Activated CD4-positive, alpha-beta T cell treated with anti-CD3 and anti-CD28 coated beads, Interleukin-2, amount 10 ng/mL, durations not matched to agents 7 days and 5 days (primary cell): Measurements from ENCODE around the gene TMEM229A. TPM values are rescaled to one million over a fixed set of nuclear protein-coding genes. Genes with fewer than 3 reads are reported as not detected.
A peak's percentile ranks its signal among the peaks of the same experiment; 100 is the strongest.
"Not testable (repeated sequence)": the region's sequence is repeated elsewhere in the genome, so short reads cannot be mapped to it uniquely, and the experiment has no call there.

ENCODE experiments used
- CTCF ChIA-PET: fragments of 350-600 bp; sonication (Branson Sonifier 250); formaldehyde crosslinking; loops from one replicate; lab custom pipeline; 2021; ENCODE audit warnings: antibody characterized with exemption; lab: Charles Lee
- POLR2A ChIA-PET: fragments of 350-600 bp; sonication (Branson Sonifier 250); formaldehyde crosslinking; loops from one replicate; lab custom pipeline; 2021; ENCODE audit warnings: antibody characterized with exemption; lab: Charles Lee
- DNase-seq: peaks from one replicate; pipeline ENCODE4 v3.0.0-alpha.2; 2020
- H3K27ac Mint-ChIP-seq: one replicate; pipeline ENCODE4 v1.8.0; 2021; ENCODE audit warnings: mild to moderate bottlenecking, moderate library complexity, mixed read lengths
- H3K27me3 Mint-ChIP-seq: one replicate; pipeline ENCODE4 v1.8.0; 2021; ENCODE audit warnings: mixed read lengths
- H3K36me3 Mint-ChIP-seq: one replicate; pipeline ENCODE4 v1.8.0; 2021; ENCODE audit warnings: low read depth, mixed read lengths
- H3K4me1 Mint-ChIP-seq: one replicate; pipeline ENCODE4 v1.8.0; 2021; ENCODE audit warnings: mixed read lengths
- H3K4me3 Mint-ChIP-seq: one replicate; pipeline ENCODE4 v1.8.0; 2021; ENCODE audit warnings: mild to moderate bottlenecking, moderate library complexity, mixed read lengths
- H3K9me3 Mint-ChIP-seq: one replicate; pipeline ENCODE4 v1.8.0; 2021; ENCODE audit warnings: mixed read lengths
- total RNA-seq, 2 experiments: library from RNA; stranded (reverse); gene quantifications; one replicate each; pipeline ENCODE4 v1.2.3, GENCODE V29; 2021

The TMEM229A gene
- not detected for total RNA-seq

GRCh38 chr7:124032369-124033094 is at the start of gene TMEM229A:
TSS of gene TMEM229A (minus strand) at chr7:124033067. CDS start at chr7:124033003, 64 bp downstream.
- Mint-ChIP-seq H3K4me3 (peak within 1 kb of the TSS; percentile 59), H3K27me3 (peaks cover 55% of the 10 kb centered on the region)
- peak; percentile 8 for DNase-seq

GRCh38 chr7:124082234-124082633 is 49.4 kb upstream of the TMEM229A start:
- CTCF ChIA-PET, H3K27ac Mint-ChIP-seq, H3K9me3 Mint-ChIP-seq, H3K27me3 Mint-ChIP-seq, H3K4me3 Mint-ChIP-seq, DNase-seq, H3K4me1 Mint-ChIP-seq, POLR2A ChIA-PET, H3K36me3 Mint-ChIP-seq: not testable (repeated sequence)

More at GRCh38 chr7:124032369-124033094, at the start of gene TMEM229A:
- ChIA-PET POLR2A (no interaction called here), CTCF (no interaction called here)
- H3K9me3 Mint-ChIP-seq: no peaks in the 10 kb centered on the region
- no peaks in the 10 kb centered on the region for H3K36me3 Mint-ChIP-seq
- H3K27ac Mint-ChIP-seq: no peak within 1 kb of the TSS
- peaks cover 4% of the 10 kb centered on the region for H3K4me1 Mint-ChIP-seq

- DNase-seq: no peak
- Mint-ChIP-seq H3K9me3 (no peaks in the 10 kb centered on the region), H3K27ac (no peak overlapping the region), H3K27me3 (no peaks in the 10 kb centered on the region), H3K36me3 (no peaks in the 10 kb centered on the region), H3K4me3 (no peak overlapping the region), H3K4me1 (no peaks in the 10 kb centered on the region)
- ChIA-PET POLR2A (no interaction called here), CTCF (no interaction called here)
Measured at GRCh38 chr7:124077546-124077945, 44.7 kb upstream of the TMEM229A start.

- DNase-seq: no peak
- Mint-ChIP-seq H3K4me1 (no peaks in the 10 kb centered on the region), H3K36me3 (no peaks in the 10 kb centered on the region), H3K27me3 (no peaks in the 10 kb centered on the region), H3K9me3 (no peaks in the 10 kb centered on the region), H3K27ac (no peak overlapping the region), H3K4me3 (no peak overlapping the region)
- ChIA-PET POLR2A (no interaction called here), CTCF (no interaction called here)
Measured at GRCh38 chr7:124076841-124077240, 44.0 kb upstream of the TMEM229A start.

DNA sequence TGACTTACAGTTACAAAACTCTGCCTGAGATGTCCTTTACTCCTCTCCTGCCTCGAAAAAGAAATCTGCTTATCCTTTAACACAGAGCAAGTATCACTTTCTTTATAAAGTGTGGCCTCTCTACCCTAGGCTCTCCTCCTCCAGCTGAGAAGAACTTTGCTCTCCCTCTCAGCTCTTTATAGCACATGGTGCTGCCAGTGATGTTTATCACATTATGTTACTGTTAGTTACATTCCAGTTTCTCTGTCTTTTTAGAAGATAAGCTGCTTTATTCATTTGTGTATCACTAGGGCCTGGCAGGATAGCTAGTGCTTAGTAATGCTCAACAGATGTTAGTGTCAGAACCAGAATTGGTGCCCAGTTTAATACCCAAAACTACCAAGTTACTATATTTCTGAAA is 41.1 kb upstream of the TMEM229A start:
- H3K27ac Mint-ChIP-seq: no peak overlapping the region
- no peaks in the 10 kb centered on the region for H3K27me3 Mint-ChIP-seq
- H3K9me3 Mint-ChIP-seq: no peaks in the 10 kb centered on the region
- ChIA-PET POLR2A (no interaction called here), CTCF (no interaction called here)
- no peaks in the 10 kb centered on the region for H3K36me3 Mint-ChIP-seq
- no peak for DNase-seq
- H3K4me1 Mint-ChIP-seq: no peaks in the 10 kb centered on the region
- no peak overlapping the region for H3K4me3 Mint-ChIP-seq

- no peaks in the 10 kb centered on the region for H3K9me3 Mint-ChIP-seq
- no peak for DNase-seq
- no peaks in the 10 kb centered on the region for H3K27me3 Mint-ChIP-seq
- H3K27ac Mint-ChIP-seq: no peak overlapping the region
- ChIA-PET CTCF (no interaction called here), POLR2A (no interaction called here)
- H3K4me1 Mint-ChIP-seq: no peaks in the 10 kb centered on the region
- H3K36me3 Mint-ChIP-seq: no peaks in the 10 kb centered on the region
- no peak overlapping the region for H3K4me3 Mint-ChIP-seq
Measured at GRCh38 chr7:124073310-124073645, 40.4 kb upstream of the TMEM229A start.

DNA sequence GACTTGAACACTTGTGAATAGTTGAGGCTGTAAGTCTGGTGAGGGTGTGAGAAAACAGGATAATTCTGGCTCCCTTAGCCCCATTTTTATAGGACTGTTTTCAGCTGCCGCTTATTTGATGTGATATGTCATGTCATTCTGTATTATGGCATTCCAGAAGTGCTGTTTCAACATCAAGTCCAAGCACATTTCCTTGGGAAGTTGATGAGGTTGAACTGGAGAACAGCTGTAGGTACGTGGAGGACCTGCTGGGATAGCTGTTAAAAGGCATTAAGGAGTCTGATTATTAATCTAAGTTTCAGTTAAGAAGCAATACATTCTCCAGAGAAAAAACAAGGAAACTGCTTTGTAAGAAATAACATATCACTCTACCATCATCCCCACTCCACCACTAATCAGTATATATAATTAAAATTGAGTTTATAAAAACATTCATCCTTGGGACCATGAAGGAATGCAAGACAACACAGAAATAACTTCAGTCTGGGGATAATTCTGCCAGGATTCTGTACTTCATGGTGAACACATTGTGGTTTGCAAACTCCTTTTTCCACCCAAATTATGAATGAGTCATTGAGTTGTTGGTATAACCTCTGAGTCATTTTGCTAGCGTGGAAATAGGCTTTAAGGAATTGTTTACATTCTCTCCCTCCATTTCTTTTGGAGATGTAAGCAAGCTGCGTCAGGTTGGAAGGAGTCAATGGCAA is 39.9 kb upstream of the TMEM229A start:
- POLR2A ChIA-PET: interaction anchor here (0.6 kb wide), 1 partner anchor 8 kb away, joined by 3 read pairs; no protein-coding TSS in a partner anchor
- no peaks in the 10 kb centered on the region for H3K9me3 Mint-ChIP-seq
- CTCF ChIA-PET: no interaction called here
- no peaks in the 10 kb centered on the region for H3K4me1 Mint-ChIP-seq
- DNase-seq: no peak
- H3K27ac Mint-ChIP-seq: no peak overlapping the region
- no peaks in the 10 kb centered on the region for H3K36me3 Mint-ChIP-seq
- no peaks in the 10 kb centered on the region for H3K27me3 Mint-ChIP-seq
- H3K4me3 Mint-ChIP-seq: no peak overlapping the region

DNA sequence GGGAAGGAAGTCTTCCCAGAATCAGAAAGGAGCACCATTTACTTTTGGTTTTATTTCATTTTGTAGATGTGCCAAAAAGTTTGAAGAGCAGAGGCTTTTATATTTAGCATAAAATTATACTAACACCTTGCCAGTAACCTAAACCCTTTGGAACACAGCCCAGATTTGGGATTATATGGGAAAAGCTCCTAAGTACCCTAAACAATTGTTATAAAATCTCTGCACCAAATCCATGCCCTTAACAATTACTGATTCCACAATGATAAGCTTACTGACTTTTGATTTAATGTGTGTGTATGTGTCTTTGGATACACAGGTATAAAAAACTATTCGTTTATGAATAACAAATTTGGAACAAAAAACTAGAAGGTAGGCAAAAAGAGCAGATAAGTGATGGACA is 39.0 kb upstream of the TMEM229A start:
- H3K4me1 Mint-ChIP-seq: no peaks in the 10 kb centered on the region
- no peak overlapping the region for H3K4me3 Mint-ChIP-seq
- H3K27ac Mint-ChIP-seq: no peak overlapping the region
- no peaks in the 10 kb centered on the region for H3K9me3 Mint-ChIP-seq
- no peaks in the 10 kb centered on the region for H3K36me3 Mint-ChIP-seq
- POLR2A ChIA-PET: no interaction called here
- CTCF ChIA-PET: no interaction called here
- DNase-seq: no peak
- H3K27me3 Mint-ChIP-seq: no peaks in the 10 kb centered on the region

- Mint-ChIP-seq H3K4me3 (no peak overlapping the region), H3K4me1 (no peaks in the 10 kb centered on the region), H3K27me3 (no peaks in the 10 kb centered on the region), H3K27ac (no peak overlapping the region), H3K36me3 (no peaks in the 10 kb centered on the region), H3K9me3 (peaks cover 3% of the 10 kb centered on the region)
- ChIA-PET POLR2A (no interaction called here), CTCF (no interaction called here)
- DNase-seq: no peak
Measured at GRCh38 chr7:124062171-124062570, 29.3 kb upstream of the TMEM229A start.

DNA sequence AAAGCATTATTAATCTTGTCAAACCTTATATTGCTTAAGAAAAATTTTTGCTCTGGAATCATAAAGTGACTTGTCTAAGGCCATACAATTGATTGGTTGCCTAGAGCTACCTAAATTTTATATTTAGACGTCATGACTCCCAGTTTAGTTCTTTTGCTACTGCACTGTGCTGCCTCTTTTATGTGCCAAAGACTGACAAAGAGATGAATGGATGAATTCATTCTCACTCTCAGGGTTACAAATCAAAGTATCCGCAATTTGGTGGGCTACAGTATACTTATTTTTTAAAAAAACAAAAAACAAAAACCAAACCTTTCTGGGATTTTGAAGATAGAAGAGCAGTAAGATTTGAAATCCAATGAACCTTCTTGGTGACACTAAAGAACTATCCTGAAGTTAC is 27.7 kb upstream of the TMEM229A start:
- Mint-ChIP-seq H3K27me3 (no peaks in the 10 kb centered on the region), H3K36me3 (no peaks in the 10 kb centered on the region), H3K27ac (no peak overlapping the region), H3K4me3 (no peak overlapping the region), H3K9me3 (peaks cover 2% of the 10 kb centered on the region), H3K4me1 (no peaks in the 10 kb centered on the region)
- ChIA-PET POLR2A (no interaction called here), CTCF (no interaction called here)
- no peak for DNase-seq

DNA sequence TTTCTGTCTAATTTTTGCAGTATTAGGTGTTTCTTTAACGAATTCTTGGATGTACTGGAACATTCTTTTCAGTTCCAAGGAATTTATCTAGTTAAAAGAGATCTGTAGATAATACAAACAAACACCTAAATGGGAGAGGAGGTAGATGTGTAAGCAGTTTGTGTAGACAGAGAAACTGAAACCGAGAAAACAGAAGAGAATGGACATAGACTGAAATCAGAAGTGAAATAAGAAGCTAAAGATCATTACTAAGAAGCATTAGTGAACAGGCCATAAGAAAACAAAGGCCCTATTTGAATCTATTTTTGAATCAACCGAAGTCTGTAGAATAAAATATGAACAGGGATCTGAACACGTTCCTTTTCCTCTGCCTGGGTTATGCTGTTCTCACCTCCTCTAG is 26.5 kb upstream of the TMEM229A start:
- Mint-ChIP-seq H3K9me3 (no peaks in the 10 kb centered on the region), H3K4me3 (no peak overlapping the region), H3K27me3 (no peaks in the 10 kb centered on the region), H3K36me3 (no peaks in the 10 kb centered on the region), H3K4me1 (no peaks in the 10 kb centered on the region), H3K27ac (no peak overlapping the region)
- ChIA-PET POLR2A (no interaction called here), CTCF (no interaction called here)
- DNase-seq: no peak

DNA sequence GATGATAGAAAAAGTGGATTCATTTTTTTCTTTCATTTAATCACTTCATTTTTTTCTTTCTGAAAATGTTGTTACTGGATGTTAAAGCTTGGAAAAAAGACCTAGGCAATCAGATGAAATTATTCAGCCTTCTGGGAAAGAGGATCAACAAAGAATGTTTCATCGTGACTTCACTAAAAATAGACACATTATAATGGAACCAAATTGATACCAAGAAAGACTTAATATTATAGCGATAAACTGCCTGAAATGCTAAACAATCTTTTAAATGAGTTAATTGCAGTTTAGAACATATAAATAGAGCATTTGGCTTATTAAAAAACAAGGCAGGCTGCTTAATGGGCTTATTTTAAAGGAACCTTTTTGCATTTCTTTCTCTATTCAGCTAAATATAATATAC is 25.6 kb upstream of the TMEM229A start:
- no peak overlapping the region for H3K4me3 Mint-ChIP-seq
- CTCF ChIA-PET: no interaction called here
- H3K36me3 Mint-ChIP-seq: no peaks in the 10 kb centered on the region
- DNase-seq: no peak
- no peaks in the 10 kb centered on the region for H3K4me1 Mint-ChIP-seq
- H3K27ac Mint-ChIP-seq: no peak overlapping the region
- no peaks in the 10 kb centered on the region for H3K27me3 Mint-ChIP-seq
- no peaks in the 10 kb centered on the region for H3K9me3 Mint-ChIP-seq
- POLR2A ChIA-PET: no interaction called here

- H3K27me3 Mint-ChIP-seq: no peaks in the 10 kb centered on the region
- no peaks in the 10 kb centered on the region for H3K9me3 Mint-ChIP-seq
- ChIA-PET POLR2A (no interaction called here), CTCF (no interaction called here)
- H3K27ac Mint-ChIP-seq: no peak overlapping the region
- no peak overlapping the region for H3K4me3 Mint-ChIP-seq
- H3K4me1 Mint-ChIP-seq: no peaks in the 10 kb centered on the region
- H3K36me3 Mint-ChIP-seq: no peaks in the 10 kb centered on the region
- no peak for DNase-seq
Measured at GRCh38 chr7:124057872-124058271, 25.0 kb upstream of the TMEM229A start.

GRCh38 chr7:124056234-124056633 is 23.4 kb upstream of the TMEM229A start:
- Mint-ChIP-seq H3K4me1 (no peaks in the 10 kb centered on the region), H3K27me3 (no peaks in the 10 kb centered on the region), H3K27ac (no peak overlapping the region), H3K36me3 (no peaks in the 10 kb centered on the region), H3K4me3 (no peak overlapping the region), H3K9me3 (no peaks in the 10 kb centered on the region)
- ChIA-PET CTCF (no interaction called here), POLR2A (no interaction called here)
- no peak for DNase-seq
